D721Med (cell line): Measurements from ENCODE around the gene PTGFR.

Source experiments
- DNase-seq: peaks from one replicate; pipeline ENCODE4 v3.0.0; 2011; ENCODE audit warnings: low spot score; ENCODE audit not compliant: insufficient read length
- FAIRE-seq: peaks from 2 replicates; lab custom pipeline; 2011; peaks lifted over from hg19 to GRCh38; lab: Jason Lieb, UNC
- TF ChIP-seq, protein P1 (sequence below): IDR thresholded peaks from 2 replicates; pipeline ENCODE4 v1.5.1; 2012; ENCODE audit warnings: mild to moderate bottlenecking, control low read depth; ENCODE audit not compliant: insufficient read depth; ENCODE audit errors: missing control alignments

PTGFR gene

DNA sequence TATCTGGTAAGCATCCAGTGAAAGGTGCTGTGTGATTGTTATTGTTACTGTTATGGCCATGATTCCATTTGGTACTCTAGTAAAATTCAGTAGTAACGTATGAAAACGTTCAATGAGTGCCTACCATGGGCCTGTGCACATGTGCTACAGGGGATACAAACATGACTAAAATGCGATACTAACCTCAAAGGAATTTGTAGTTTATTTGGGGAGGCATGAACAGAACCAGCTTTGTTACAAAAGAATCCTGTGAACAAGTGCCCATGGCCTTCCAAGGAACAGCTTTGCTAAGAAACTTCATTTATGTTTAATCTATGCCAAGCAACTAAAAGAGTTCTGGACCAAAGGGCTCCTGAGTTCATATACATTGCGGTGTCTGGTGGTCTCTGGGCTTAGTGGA is 28.7 kb downstream of the PTGFR start:
- TF ChIP-seq, protein P1, sequence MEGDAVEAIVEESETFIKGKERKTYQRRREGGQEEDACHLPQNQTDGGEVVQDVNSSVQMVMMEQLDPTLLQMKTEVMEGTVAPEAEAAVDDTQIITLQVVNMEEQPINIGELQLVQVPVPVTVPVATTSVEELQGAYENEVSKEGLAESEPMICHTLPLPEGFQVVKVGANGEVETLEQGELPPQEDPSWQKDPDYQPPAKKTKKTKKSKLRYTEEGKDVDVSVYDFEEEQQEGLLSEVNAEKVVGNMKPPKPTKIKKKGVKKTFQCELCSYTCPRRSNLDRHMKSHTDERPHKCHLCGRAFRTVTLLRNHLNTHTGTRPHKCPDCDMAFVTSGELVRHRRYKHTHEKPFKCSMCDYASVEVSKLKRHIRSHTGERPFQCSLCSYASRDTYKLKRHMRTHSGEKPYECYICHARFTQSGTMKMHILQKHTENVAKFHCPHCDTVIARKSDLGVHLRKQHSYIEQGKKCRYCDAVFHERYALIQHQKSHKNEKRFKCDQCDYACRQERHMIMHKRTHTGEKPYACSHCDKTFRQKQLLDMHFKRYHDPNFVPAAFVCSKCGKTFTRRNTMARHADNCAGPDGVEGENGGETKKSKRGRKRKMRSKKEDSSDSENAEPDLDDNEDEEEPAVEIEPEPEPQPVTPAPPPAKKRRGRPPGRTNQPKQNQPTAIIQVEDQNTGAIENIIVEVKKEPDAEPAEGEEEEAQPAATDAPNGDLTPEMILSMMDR = no peak
- no peak for FAIRE-seq
- no peak for DNase-seq

DNA sequence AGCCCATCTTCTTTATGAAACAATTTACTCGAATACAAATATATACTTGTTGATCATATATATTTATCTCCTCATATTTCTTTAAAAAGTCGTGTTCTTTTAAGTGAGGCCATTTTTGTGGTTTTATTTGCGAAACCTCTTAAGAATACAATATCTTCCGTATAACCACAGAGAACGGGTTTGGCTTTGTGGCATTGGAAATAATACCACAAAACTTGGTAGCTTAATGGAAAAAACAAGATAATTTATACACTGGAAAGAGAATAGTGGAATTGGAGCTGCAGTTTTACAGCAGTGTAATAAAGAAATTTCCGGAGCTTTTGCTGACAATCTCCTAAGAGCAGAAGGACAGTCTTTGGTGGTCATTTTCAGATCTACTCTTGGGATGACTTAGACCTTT is 29.4 kb downstream of the PTGFR start:
- TF ChIP-seq, protein P1 = no peak
- DNase-seq (no peak), FAIRE-seq (no peak)

DNA sequence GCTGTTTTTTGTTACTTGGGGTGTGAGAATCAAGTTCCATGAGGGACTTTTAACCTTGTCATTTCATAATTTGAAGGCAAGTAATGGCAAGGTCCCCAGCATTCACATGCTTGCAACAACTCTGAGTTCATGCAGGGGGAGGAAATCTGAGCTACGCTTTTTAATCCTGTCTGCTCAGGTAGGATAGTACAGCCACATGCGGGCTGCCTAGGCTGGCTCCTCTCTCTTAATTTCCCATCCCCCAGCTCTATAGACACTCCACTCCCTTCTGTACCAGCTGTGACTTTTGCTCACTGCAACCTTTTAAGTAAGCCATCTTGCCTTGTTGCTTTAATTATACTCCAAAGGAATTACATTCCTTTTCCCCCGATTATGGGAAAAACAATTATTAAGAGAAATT is 30.1 kb downstream of the PTGFR start:
- no peak for DNase-seq
- no peak for FAIRE-seq
- TF ChIP-seq, protein P1 = no peak

DNA sequence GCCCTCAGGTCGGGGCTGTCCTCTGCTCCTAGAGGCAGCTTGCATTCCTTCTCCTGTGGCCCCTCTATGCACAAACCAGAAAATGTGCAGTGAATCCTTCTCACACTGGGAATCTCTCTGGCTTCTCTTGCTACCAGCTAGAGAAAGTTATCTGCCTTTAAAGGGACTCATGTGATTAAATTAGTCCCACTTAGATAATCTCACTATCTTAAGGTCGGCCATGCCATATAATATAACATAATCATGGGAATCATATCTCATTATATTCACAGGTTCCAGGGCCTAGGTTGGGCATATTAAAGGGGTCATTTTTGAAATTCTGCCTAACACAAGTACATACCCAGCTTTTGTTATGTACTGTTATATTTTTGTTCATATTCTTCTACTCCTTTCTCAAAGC is 31.4 kb downstream of the PTGFR start:
- FAIRE-seq = no peak
- TF ChIP-seq, protein P1 = no peak
- no peak for DNase-seq

DNA sequence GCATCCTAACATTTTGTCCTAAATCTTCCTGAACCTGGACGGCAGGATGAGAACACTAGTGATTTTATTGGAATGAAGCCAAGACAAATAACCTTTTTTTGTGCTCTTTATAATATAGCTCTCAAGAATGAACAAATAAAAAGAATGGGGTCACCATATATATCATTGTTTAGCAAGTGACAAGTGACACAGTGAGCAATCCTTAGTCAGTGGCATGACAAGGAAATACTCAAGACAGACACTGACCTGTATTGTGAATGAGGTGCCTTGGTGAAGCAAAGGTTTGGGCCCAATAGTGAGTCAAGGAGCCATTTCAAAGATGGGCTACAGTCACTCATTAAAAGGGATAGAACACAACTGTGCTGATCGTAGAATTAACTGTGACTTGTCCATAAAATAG is 35.7 kb downstream of the PTGFR start:
- FAIRE-seq (no peak), DNase-seq (no peak)
- TF ChIP-seq, protein P1 = no peak

DNA sequence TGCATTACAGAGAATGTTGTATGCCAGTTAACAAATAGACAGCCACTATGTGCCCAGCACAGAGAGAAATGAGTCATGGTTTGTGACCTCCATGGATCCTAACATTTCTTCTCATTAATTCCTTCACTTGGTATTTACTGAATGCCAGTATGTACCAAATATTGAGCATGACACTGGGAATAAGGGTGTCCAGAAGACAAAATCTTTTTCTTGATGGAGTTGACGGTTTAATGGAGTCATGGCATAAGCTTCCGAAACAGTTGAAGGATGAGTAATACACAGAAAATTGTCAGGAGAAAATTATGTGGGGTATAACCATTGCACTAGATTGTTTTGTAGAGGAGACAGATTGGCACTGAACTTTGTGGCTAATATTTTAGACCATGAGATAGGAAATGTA is 36.9 kb downstream of the PTGFR start:
- FAIRE-seq = no peak

DNA sequence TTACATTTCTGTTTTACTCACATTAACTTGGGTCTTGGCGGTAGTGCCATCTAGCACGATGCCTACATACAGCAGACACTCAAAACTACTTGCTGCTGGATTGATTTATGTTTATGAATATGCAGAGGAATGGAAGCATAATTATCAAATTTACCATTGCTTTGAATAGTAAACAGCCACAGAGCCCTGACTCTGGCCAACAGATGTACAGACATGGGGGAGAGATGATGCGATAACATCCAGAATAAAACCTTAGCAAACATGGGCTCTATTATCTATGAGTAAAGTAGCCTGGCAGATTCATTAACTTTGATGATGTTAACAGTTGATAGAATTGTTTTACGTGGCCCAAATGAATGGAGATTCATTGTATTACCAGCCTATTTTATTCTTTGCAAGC is 42.8 kb downstream of the PTGFR start:
- no peak for DNase-seq
- TF ChIP-seq, protein P1 = no peak
- no peak for FAIRE-seq

More for the DNA sequence above, 36.9 kb downstream of the PTGFR start:
- TF ChIP-seq, protein P1 = no peak
- no peak for DNase-seq
